ENCODE data around the gene SERPINE2. TPM values are rescaled to one million over a fixed set of nuclear protein-coding genes. Genes with fewer than 3 reads are reported as not detected.
"Not testable (repeated sequence)": the region's sequence is repeated elsewhere in the genome, so short reads cannot be mapped to it uniquely, and the experiment has no call there.

SERPINE2 gene
- total and polyA plus RNA-seq, 11 donors, result 9.3 to 61.7 (median 22.1) TPM

- no peak for TF ChIP-seq POLR2A (IDR thresholded peaks at IDR 0.05)
- TF ChIP-seq, protein P1, sequence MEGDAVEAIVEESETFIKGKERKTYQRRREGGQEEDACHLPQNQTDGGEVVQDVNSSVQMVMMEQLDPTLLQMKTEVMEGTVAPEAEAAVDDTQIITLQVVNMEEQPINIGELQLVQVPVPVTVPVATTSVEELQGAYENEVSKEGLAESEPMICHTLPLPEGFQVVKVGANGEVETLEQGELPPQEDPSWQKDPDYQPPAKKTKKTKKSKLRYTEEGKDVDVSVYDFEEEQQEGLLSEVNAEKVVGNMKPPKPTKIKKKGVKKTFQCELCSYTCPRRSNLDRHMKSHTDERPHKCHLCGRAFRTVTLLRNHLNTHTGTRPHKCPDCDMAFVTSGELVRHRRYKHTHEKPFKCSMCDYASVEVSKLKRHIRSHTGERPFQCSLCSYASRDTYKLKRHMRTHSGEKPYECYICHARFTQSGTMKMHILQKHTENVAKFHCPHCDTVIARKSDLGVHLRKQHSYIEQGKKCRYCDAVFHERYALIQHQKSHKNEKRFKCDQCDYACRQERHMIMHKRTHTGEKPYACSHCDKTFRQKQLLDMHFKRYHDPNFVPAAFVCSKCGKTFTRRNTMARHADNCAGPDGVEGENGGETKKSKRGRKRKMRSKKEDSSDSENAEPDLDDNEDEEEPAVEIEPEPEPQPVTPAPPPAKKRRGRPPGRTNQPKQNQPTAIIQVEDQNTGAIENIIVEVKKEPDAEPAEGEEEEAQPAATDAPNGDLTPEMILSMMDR (IDR thresholded peaks at IDR 0.05), result no peak
- H3K4me1 ChIP-seq, result peaks cover 0 to 74% (median 33%) of the 10 kb centered on the region in 12 donors
- WGBS, 4 donors, result 21 to 38% (median 33%) methylated on average over 7 of the region's 7 CpGs
- no peaks in the 10 kb centered on the region for H3K9me3 ChIP-seq
- DNase-seq, result peak in 1 of 5 donors; percentile 27
- no peaks in the 10 kb centered on the region for H3K36me3 ChIP-seq
- peak in 2 of 4 donors; percentile 19 to 51 for ATAC-seq
- peak overlapping the region; percentile 70 to 100 (median 96) for H3K4me3 ChIP-seq
- intact Hi-C loops (cut with DNase I), result no loop called here
- peak overlapping the region; percentile 31 to 98 (median 95) for H3K27ac ChIP-seq
- no peaks in the 10 kb centered on the region for H3K27me3 ChIP-seq
Observed at GRCh38 chr2:223943561-223944008, 95.5 kb downstream of the SERPINE2 start.

DNA sequence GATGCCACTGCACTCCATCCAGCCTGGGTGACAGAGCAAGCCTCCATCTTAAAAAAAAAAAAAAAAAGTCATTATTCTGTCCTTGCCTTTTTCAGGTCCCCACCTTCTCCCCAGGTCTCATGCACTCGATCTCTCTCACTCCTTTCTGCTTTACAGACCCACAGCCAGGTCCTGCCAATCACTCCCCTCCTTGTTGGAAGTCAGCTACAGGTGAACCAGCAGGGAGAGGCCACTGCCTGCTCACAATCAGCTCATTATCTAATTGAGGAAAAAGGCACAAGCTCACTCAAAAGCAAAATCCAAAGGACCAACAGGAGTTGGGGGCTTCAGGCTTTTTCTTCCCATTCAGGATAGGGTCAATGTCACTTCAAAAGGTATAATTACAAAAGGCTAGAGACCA is 96.0 kb downstream of the SERPINE2 start:
- H3K36me3 ChIP-seq, result no peaks in the 10 kb centered on the region
- TF ChIP-seq, protein P1 (IDR thresholded peaks at IDR 0.05), result no peak
- TF ChIP-seq POLR2A (IDR thresholded peaks at IDR 0.05), result no peak
- H3K27ac ChIP-seq, result peak overlapping the region; percentile 5 to 98 (median 94)
- peaks cover 0 to 76% (median 36%) of the 10 kb centered on the region in 12 donors for H3K4me1 ChIP-seq
- DNase-seq (no peak), ATAC-seq (no peak)
- WGBS, 4 donors, result 53 to 76% (median 59%) methylated on average over 1 of the region's 1 CpG
- no peaks in the 10 kb centered on the region for H3K27me3 ChIP-seq
- no peaks in the 10 kb centered on the region for H3K9me3 ChIP-seq
- intact Hi-C loops (cut with DNase I), result no loop called here
- peak overlapping the region in 10 of 12 donors; percentile 30 to 100 (median 96) for H3K4me3 ChIP-seq

GRCh38 chr2:223941579-223942277 is 97.4 kb downstream of the SERPINE2 start:
- H3K36me3 ChIP-seq, result no peaks in the 10 kb centered on the region
- H3K4me3 ChIP-seq, result peak overlapping the region in 1 of 12 donors; percentile 3
- WGBS, 4 donors, result 61 to 74% (median 66%) methylated on average over 12 of the region's 12 CpGs
- no peak for DNase-seq
- no peak for TF ChIP-seq POLR2A (IDR thresholded peaks at IDR 0.05)
- TF ChIP-seq, protein P1 (IDR thresholded peaks at IDR 0.05), result no peak
- intact Hi-C loops (cut with DNase I), result no loop called here
- no peaks in the 10 kb centered on the region for H3K9me3 ChIP-seq
- peak overlapping the region in 2 of 12 donors; percentile 1 to 9 for H3K27ac ChIP-seq
- peaks cover 0 to 80% (median 50%) of the 10 kb centered on the region in 12 donors for H3K4me1 ChIP-seq
- ATAC-seq, result no peak
- no peaks in the 10 kb centered on the region for H3K27me3 ChIP-seq

GRCh38 chr2:223939438-223939837 is 99.6 kb downstream of the SERPINE2 start:
- Histone ChIP-seq H3K4me1 (peaks cover under 1 to 93% (median 64%) of the 10 kb centered on the region in 12 donors), H3K27ac (peak overlapping the region in 1 of 12 donors; percentile 58)
- H3K4me3 ChIP-seq; intact Hi-C loops (cut with DNase I); ATAC-seq; H3K27me3 ChIP-seq; H3K36me3 ChIP-seq; DNase-seq; H3K9me3 ChIP-seq: not testable (repeated sequence)
- 46 to 58% (median 56%) methylated on average over 2 of the region's 2 CpGs for WGBS, 4 donors

Measured in heart left ventricle (tissue), 16 donors.